Gastrocnemius medialis (tissue), 4 donors: ENCODE data around the gene PIP5KL1.

Source experiments
- POLR2A ChIP-seq, 2 donors: fragments of 450-650 bp; IDR thresholded peaks; one replicate each; pipeline ENCODE4 v1.6.1; 2017; ENCODE audit warnings: antibody characterized with exemption in 2 of 2, mild to moderate bottlenecking in 2 of 2, moderate library complexity in 2 of 2
- TF ChIP-seq, protein P1 (sequence below), 5 experiments: fragments of 450-650 bp in 3 of 5; fragments of 200-600 bp in 2 of 5; sonication (generic) in 2 of 5; IDR thresholded peaks in 4 of 5; conservative IDR thresholded peaks in 1 of 5; 1 replicate in 4 of 5; 2 replicates in 1 of 5; pipeline ENCODE4 v1.5.1; 2016 to 2019; ENCODE audit warnings: antibody characterized with exemption in 5 of 5, mild to moderate bottlenecking in 3 of 5, moderate library complexity in 3 of 5

GRCh38 chr9:127884427-127884911 lies 46.1 kb downstream of the PIP5KL1 start:
- TF ChIP-seq POLR2A (IDR thresholded peaks at IDR 0.05): no peak
- TF ChIP-seq, protein P1, sequence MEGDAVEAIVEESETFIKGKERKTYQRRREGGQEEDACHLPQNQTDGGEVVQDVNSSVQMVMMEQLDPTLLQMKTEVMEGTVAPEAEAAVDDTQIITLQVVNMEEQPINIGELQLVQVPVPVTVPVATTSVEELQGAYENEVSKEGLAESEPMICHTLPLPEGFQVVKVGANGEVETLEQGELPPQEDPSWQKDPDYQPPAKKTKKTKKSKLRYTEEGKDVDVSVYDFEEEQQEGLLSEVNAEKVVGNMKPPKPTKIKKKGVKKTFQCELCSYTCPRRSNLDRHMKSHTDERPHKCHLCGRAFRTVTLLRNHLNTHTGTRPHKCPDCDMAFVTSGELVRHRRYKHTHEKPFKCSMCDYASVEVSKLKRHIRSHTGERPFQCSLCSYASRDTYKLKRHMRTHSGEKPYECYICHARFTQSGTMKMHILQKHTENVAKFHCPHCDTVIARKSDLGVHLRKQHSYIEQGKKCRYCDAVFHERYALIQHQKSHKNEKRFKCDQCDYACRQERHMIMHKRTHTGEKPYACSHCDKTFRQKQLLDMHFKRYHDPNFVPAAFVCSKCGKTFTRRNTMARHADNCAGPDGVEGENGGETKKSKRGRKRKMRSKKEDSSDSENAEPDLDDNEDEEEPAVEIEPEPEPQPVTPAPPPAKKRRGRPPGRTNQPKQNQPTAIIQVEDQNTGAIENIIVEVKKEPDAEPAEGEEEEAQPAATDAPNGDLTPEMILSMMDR (IDR thresholded peaks at IDR 0.05 in 4 of 5, conservative IDR thresholded peaks at IDR 0.05 in 1 of 5): no peak
